GM12864 (cell line): ENCODE data around the gene AJUBA.

Experiments used
- DNase-seq: peaks from one replicate; pipeline ENCODE4 v3.0.0-alpha.2; 2011; ENCODE audit warnings: low read depth
- H3K4me3 ChIP-seq: 2 replicates; pipeline ENCODE4 v1.5.1; 2011; ENCODE audit warnings: mild to moderate bottlenecking, low read depth, low read length, control low read depth
- CTCF ChIP-seq: IDR thresholded peaks from 2 replicates; pipeline ENCODE4 v1.5.1; 2011; ENCODE audit warnings: low read depth, mild to moderate bottlenecking, moderate library complexity, low read length, control low read depth, inconsistent platforms; ENCODE audit errors: missing control alignments

The AJUBA gene

GRCh38 chr14:22996768-22997654 lies 14.7 kb upstream of the AJUBA start:
- TF ChIP-seq CTCF = no peak
- no peak overlapping the region for H3K4me3 ChIP-seq
- DNase-seq = no peak

- TF ChIP-seq CTCF = no peak
- no peak overlapping the region for H3K4me3 ChIP-seq
- no peak for DNase-seq
Observed at GRCh38 chr14:22995889-22996625, 13.7 kb upstream of the AJUBA start.

- no peak overlapping the region for H3K4me3 ChIP-seq
- peak; percentile 64 for TF ChIP-seq CTCF
- no peak for DNase-seq
Observed at GRCh38 chr14:22994762-22995275, 12.5 kb upstream of the AJUBA start.

GRCh38 chr14:22993517-22993916 lies 11.2 kb upstream of the AJUBA start:
- no peak overlapping the region for H3K4me3 ChIP-seq
- DNase-seq = no peak
- TF ChIP-seq CTCF = no peak

- no peak for DNase-seq
- no peak for TF ChIP-seq CTCF
- no peak overlapping the region for H3K4me3 ChIP-seq
Observed at GRCh38 chr14:22991852-22992251, 9.5 kb upstream of the AJUBA start.

- H3K4me3 ChIP-seq = no peak overlapping the region
- no peak for TF ChIP-seq CTCF
- no peak for DNase-seq
Observed at GRCh38 chr14:22987291-22987690, 4.9 kb upstream of the AJUBA start.
